K562 (cell line): Measurements from ENCODE around the gene SMIM8. TPM values are rescaled to one million over a fixed set of nuclear protein-coding genes. Genes with fewer than 3 reads are reported as not detected.
A peak's percentile ranks its signal among the peaks of the same experiment; 100 is the strongest.

Experiments
- ATAC-seq: fragments of 200-7000 bp; cut with Tn5 transposase; 3 replicates; pipeline ENCODE4 v1.9.1; 2020; ENCODE audit warnings: moderate library complexity
- BruUV-seq: library from RNA; stranded (reverse); fragments of 400-500 nt; replicated peaks from 2 replicates; lab custom pipeline; 2021; lab: Mats Ljungman, UMichigan
- CTCF ChIA-PET: fragments of 300-600 bp; formaldehyde crosslinking; extraction: SDS; loops from one replicate; lab custom pipeline; 2021; ENCODE audit warnings: low intra/inter-chr PET ratio; lab: Yijun Ruan, JAX
- POLR2A ChIA-PET: fragments of 300-600, 350-650 bp; sonication (Branson Sonifier 250); formaldehyde crosslinking; extraction: SDS; loops from one replicate; lab custom pipeline; 2021; ENCODE audit warnings: antibody characterized with exemption, inconsistent platforms; lab: Yijun Ruan, JAX
- DNase-seq, 4 experiments: peaks; one replicate each; pipeline versions ENCODE4 v3.0.0 to v3.0.0-alpha.2; 2011 to 2018; ENCODE audit warnings: low spot score in 3 of 4, mixed read lengths in 3 of 4; ENCODE audit errors: extremely low read depth in 1 of 4
- FAIRE-seq: peaks from 2 replicates; lab custom pipeline; 2011; peaks lifted over from hg19 to GRCh38; lab: Jason Lieb, UNC
- H2AFZ ChIP-seq: 2 replicates; pipeline ENCODE4 v1.6.0; 2011; ENCODE audit warnings: low read depth, low read length, control low read depth, inconsistent platforms
- H3K27ac ChIP-seq: fragments of 200-600 bp; 3 replicates; pipeline ENCODE4 v1.8.0; 2011; ENCODE audit warnings: low read depth, mild to moderate bottlenecking, control low read depth, inconsistent platforms, low read length, moderate library complexity, mixed read lengths; ENCODE audit errors: extremely low read depth
- H3K27me3 ChIP-seq, 2 experiments: fragments of 300-600 bp in 1 of 2; 2 replicates in 1 of 2; 3 replicates in 1 of 2; pipeline versions ENCODE4 v1.6.0 to v1.8.0; 2011; ENCODE audit warnings: inconsistent platforms in 2 of 2, low read length in 2 of 2, mild to moderate bottlenecking in 1 of 2, mixed read lengths in 1 of 2, moderate library complexity in 1 of 2; ENCODE audit not compliant: control insufficient read depth in 2 of 2, insufficient read depth in 2 of 2
- H3K36me3 ChIP-seq: fragments of 300-600 bp; 3 replicates; pipeline ENCODE4 v1.8.0; 2011; ENCODE audit warnings: mild to moderate bottlenecking, low read length, inconsistent platforms; ENCODE audit not compliant: control insufficient read depth, insufficient read depth
- H3K4me1 ChIP-seq, 2 experiments: fragments of 200-600 bp in 1 of 2; replicated peaks in 1 of 2; 2 replicates in 1 of 2; 3 replicates in 1 of 2; pipeline versions ENCODE4 v1.5.1 to v1.8.0; 2011; ENCODE audit warnings: inconsistent platforms in 2 of 2, low read length in 2 of 2, mild to moderate bottlenecking in 1 of 2, mixed read lengths in 1 of 2, moderate library complexity in 1 of 2; ENCODE audit not compliant: control insufficient read depth in 2 of 2, insufficient read depth in 2 of 2
- H3K4me2 ChIP-seq: 2 replicates; pipeline ENCODE4 v1.6.1; 2011; ENCODE audit warnings: low read length, control low read depth, inconsistent platforms, mixed read lengths; ENCODE audit not compliant: insufficient read depth
- H3K4me3 ChIP-seq: fragments of 200-600 bp; sonication (generic), shearing (Covaris generic); 2 replicates; pipeline ENCODE4 v1.5.1; 2016; ENCODE audit warnings: control low read depth, inconsistent platforms
- H3K79me2 ChIP-seq: fragments of 200-600 bp; 3 replicates; pipeline ENCODE4 v1.8.0; 2011; ENCODE audit warnings: low read length, inconsistent platforms; ENCODE audit not compliant: control insufficient read depth, insufficient read depth
- H3K9ac ChIP-seq, 2 experiments: 2 replicates each; pipeline versions ENCODE4 v1.6.0 to v1.6.1; 2011; ENCODE audit warnings: low read depth in 2 of 2, low read length in 2 of 2, control low read depth in 1 of 2, inconsistent platforms in 1 of 2, mild to moderate bottlenecking in 1 of 2, mixed read lengths in 1 of 2; ENCODE audit not compliant: insufficient read depth in 1 of 2
- H3K9me1 ChIP-seq: one replicate; pipeline ENCODE4 v1.6.0; 2011; ENCODE audit warnings: inconsistent platforms, mild to moderate bottlenecking, low read length, moderate library complexity; ENCODE audit not compliant: control insufficient read depth, insufficient read depth
- H3K9me3 ChIP-seq: replicated peaks from 2 replicates; pipeline ENCODE4 v1.5.1; 2011; ENCODE audit warnings: low read depth, low read length, inconsistent platforms; ENCODE audit not compliant: control insufficient read depth, insufficient read depth
- H4K20me1 ChIP-seq: replicated peaks from 2 replicates; pipeline ENCODE4 v1.6.1; 2011; ENCODE audit warnings: low read length, inconsistent platforms, mixed read lengths; ENCODE audit not compliant: control insufficient read depth, insufficient read depth
- CHD4 ChIP-seq: fragments of 200-600 bp; sonication (generic); IDR thresholded peaks from 3 replicates; pipeline ENCODE4 v1.6.1; 2012; ENCODE audit warnings: low read depth, mild to moderate bottlenecking, mixed read lengths, low read length, inconsistent platforms; ENCODE audit not compliant: insufficient read depth, insufficient replicate concordance, poor library complexity, severe bottlenecking
- ELF1 ChIP-seq: fragments of 200-800 bp; sonication (Bioruptor generic); IDR thresholded peaks from 2 replicates; pipeline ENCODE4 v1.6.1; 2016; ENCODE audit warnings: missing genetic modification characterization, missing compliant biosample characterization
- IRF9 ChIP-seq: fragments of 450-650 bp; IDR thresholded peaks from 2 replicates; pipeline ENCODE4 v1.6.1; 2016; ENCODE audit warnings: missing biosample characterization, missing genetic modification characterization
- PRPF4 ChIP-seq: fragments of 200-400 bp; formaldehyde crosslinking; IDR thresholded peaks from one replicate; pipeline ENCODE4 v1.6.1; 2017; ENCODE audit warnings: low read length, low read depth, mild to moderate bottlenecking; ENCODE audit not compliant: insufficient read depth, poor library complexity, severe bottlenecking
- TSHZ1 ChIP-seq: fragments of 250-450 bp; sonication (Bioruptor Pico); IDR thresholded peaks from 2 replicates; pipeline ENCODE4 v1.4.0; 2020; ENCODE audit warnings: mild to moderate bottlenecking, moderate library complexity
- USF2 ChIP-seq: sonication (generic); formaldehyde crosslinking; IDR thresholded peaks from 2 replicates; pipeline ENCODE4 v1.5.0; 2020; ENCODE audit warnings: missing genetic modification reagents
- WGBS: fragments of 100-300 bp; shearing (Covaris generic); methylation state at CpG from one replicate; pipeline ENCODE4 v1.1.6; 2016; ENCODE audit warnings: low coverage, mixed read lengths; ENCODE audit not compliant: insufficient coverage; ENCODE audit errors: missing lambda C conversion rate; 5-methylcytosine and 5-hydroxymethylcytosine counted together
- in situ Hi-C: fragments of 300-500 bp; cut with MboI; formaldehyde crosslinking; loops from 4 replicates; pipeline ENCODE4 v1.15.0; 2018; ENCODE audit warnings: inconsistent platforms, mixed read lengths
- intact Hi-C: fragments of 100-400 bp; cut with micrococcal nuclease; formaldehyde crosslinking; loops from 2 replicates; pipeline ENCODE4 v1.14.2; 2022
- polyA plus RNA-seq, 8 experiments: library from polyadenylated mRNA; depleted of rRNA in 4 of 8; stranded (reverse) in 5 of 8; unstranded in 3 of 8; fragments of >200 nt; fragmentation: Nextera tagmentation in 2 of 8; fragmentation: Illumina TruSeq in 1 of 8; extraction: Ambion mirVana in 2 of 8; extraction: Trizol in 1 of 8; gene quantifications; 2 replicates each; pipeline versions ENCODE4 v1.2.1 to v1.2.3, GENCODE V29; 2011 to 2014; ENCODE audit warnings: inconsistent platforms in 1 of 8, missing spikeins in 1 of 8
- total RNA-seq, 7 experiments: library from RNA; depleted of rRNA in 6 of 7; stranded (reverse); fragments of >200 nt in 6 of 7; fragmentation: Illumina TruSeq in 2 of 7; extraction: Trizol in 2 of 7; gene quantifications; 2 replicates each; pipeline versions ENCODE4 v1.2.1 to v1.2.3, GENCODE V29; 2011 to 2021; ENCODE audit warnings: low replicate concordance in 1 of 7
- TF ChIP-seq, protein P1 (sequence below), 3 experiments: fragments of 200-800 bp in 1 of 3; fragments of 250-450 bp in 1 of 3; fragments of 450-650 bp in 1 of 3; sonication (Bioruptor Pico) in 1 of 3; sonication (Bioruptor generic) in 1 of 3; formaldehyde crosslinking in 1 of 3; IDR thresholded peaks; 2 replicates each; pipeline versions ENCODE4 v1.6.1 to v1.8.0; 2016 to 2022; ENCODE audit warnings: mild to moderate bottlenecking in 2 of 3, missing genetic modification characterization in 2 of 3, missing compliant biosample characterization in 1 of 3, moderate library complexity in 1 of 3
- TF ChIP-seq, protein P2 (sequence below): IDR thresholded peaks from 2 replicates; pipeline ENCODE4 v1.6.1; 2012; ENCODE audit warnings: low read depth, low read length, improper control_type of control experiment, borderline replicate concordance

SMIM8 gene
- total and polyA plus RNA-seq, 9 of the 15 experiments (the other 6 are each of a cell fraction or from before 2014, with no cell fraction given) = 8.3 to 53.7 (median 15.1) TPM

DNA sequence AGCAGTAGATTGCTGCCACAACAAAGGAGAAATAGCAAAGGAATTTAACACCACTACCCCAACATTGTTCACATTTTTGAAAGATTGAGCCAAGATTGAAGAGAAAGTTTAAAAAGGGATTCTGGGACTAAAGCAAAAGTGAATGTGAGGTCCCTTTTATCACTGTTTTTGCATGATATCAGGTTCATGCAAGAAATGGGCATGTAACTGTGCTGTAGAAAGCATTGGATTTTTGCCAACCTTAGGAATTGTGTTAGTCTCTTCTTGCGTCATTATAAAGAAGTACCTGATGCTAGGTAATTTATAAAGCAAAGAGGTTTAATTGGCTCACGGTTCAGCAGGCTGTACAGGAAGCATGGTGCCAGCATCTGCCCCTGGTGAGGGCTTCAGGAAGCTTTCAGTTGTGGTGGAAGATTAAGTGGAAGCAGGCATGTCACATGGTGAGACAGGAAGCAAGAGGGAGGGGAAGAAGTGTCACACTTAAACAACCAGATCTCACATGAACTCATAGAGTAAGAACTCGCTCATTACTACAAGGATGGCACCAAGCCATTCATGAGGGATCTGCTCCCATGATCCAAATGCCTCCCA, 11.3 kb downstream of the SMIM8 start:
- Histone ChIP-seq H3K4me3 (no peak overlapping the region), H3K4me2 (no peak overlapping the region), H3K4me1 (peaks cover 8 to 24% of the 10 kb centered on the region in 2 experiments), H2AFZ (no peak overlapping the region), H3K9me1 (peaks cover 3% of the 10 kb centered on the region), H3K27me3 (no peaks in the 10 kb centered on the region), H4K20me1 (no peaks in the 10 kb centered on the region), H3K36me3 (no peaks in the 10 kb centered on the region), H3K27ac (no peak overlapping the region), H3K79me2 (peaks cover 38% of the 10 kb centered on the region), H3K9me3 (no peaks in the 10 kb centered on the region), H3K9ac (no peak overlapping the region)
- DNase-seq (no peak), FAIRE-seq (no peak), ATAC-seq (peak; percentile 56)
- in situ Hi-C loops (no loop called here), intact Hi-C loops (no loop called here)
- BruUV-seq = no TSS peak
- ChIA-PET CTCF (no interaction called here), POLR2A (no interaction called here)
- WGBS = 58% methylated on average over 3 of the region's 3 CpGs
- TF ChIP-seq USF2 (CRISPR knock-in tag) (peak; percentile 21; the same call in 1 of the 2 replicates), IRF9 (tag) (no peak), PRPF4 (no peak), CHD4 (no peak), TSHZ1 (CRISPR knock-in tag) (no peak), ELF1 (tag) (no peak)
- TF ChIP-seq, protein P1, sequence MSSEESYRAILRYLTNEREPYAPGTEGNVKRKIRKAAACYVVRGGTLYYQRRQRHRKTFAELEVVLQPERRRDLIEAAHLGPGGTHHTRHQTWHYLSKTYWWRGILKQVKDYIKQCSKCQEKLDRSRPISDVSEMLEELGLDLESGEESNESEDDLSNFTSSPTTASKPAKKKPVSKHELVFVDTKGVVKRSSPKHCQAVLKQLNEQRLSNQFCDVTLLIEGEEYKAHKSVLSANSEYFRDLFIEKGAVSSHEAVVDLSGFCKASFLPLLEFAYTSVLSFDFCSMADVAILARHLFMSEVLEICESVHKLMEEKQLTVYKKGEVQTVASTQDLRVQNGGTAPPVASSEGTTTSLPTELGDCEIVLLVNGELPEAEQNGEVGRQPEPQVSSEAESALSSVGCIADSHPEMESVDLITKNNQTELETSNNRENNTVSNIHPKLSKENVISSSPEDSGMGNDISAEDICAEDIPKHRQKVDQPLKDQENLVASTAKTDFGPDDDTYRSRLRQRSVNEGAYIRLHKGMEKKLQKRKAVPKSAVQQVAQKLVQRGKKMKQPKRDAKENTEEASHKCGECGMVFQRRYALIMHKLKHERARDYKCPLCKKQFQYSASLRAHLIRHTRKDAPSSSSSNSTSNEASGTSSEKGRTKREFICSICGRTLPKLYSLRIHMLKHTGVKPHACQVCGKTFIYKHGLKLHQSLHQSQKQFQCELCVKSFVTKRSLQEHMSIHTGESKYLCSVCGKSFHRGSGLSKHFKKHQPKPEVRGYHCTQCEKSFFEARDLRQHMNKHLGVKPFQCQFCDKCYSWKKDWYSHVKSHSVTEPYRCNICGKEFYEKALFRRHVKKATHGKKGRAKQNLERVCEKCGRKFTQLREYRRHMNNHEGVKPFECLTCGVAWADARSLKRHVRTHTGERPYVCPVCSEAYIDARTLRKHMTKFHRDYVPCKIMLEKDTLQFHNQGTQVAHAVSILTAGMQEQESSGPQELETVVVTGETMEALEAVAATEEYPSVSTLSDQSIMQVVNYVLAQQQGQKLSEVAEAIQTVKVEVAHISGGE (CRISPR knock-in tag; IDR thresholded peaks at IDR 0.05) = peak in 1 of 3 experiments; percentile 40; a peak in 1 of 6 replicates
- TF ChIP-seq, protein P2, sequence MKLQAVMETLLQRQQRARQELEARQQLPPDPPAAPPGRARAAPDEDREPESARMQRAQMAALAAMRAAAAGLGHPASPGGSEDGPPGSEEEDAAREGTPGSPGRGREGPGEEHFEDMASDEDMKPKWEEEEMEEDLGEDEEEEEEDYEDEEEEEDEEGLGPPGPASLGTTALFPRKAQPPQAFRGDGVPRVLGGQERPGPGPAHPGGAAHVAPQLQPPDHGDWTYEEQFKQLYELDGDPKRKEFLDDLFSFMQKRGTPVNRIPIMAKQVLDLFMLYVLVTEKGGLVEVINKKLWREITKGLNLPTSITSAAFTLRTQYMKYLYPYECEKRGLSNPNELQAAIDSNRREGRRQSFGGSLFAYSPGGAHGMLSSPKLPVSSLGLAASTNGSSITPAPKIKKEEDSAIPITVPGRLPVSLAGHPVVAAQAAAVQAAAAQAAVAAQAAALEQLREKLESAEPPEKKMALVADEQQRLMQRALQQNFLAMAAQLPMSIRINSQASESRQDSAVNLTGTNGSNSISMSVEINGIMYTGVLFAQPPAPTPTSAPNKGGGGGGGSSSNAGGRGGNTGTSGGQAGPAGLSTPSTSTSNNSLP = no peak
